Transverse colon (tissue), 4 donors: Measurements from ENCODE around the gene KCNAB2. TPM values are rescaled to one million over a fixed set of nuclear protein-coding genes. Genes with fewer than 3 reads are reported as not detected.

Source experiments
- DNase-seq: peaks from one replicate; pipeline ENCODE4 v3.0.0-alpha.2; 2019
- H3K27ac ChIP-seq, 4 donors: fragments of 200-600 bp; sonication (generic); 2 replicates each; pipeline ENCODE4 v1.5.1; 2016 to 2018; ENCODE audit warnings: inconsistent platforms in 4 of 4
- H3K27me3 ChIP-seq: fragments of 200-600 bp; sonication (generic); 2 replicates; pipeline ENCODE4 v1.5.1; 2017; ENCODE audit warnings: inconsistent platforms
- H3K36me3 ChIP-seq, 4 donors: fragments of 200-600 bp; sonication (generic); 2 replicates each; pipeline ENCODE4 v1.5.1; 2017 to 2019; ENCODE audit warnings: inconsistent platforms in 4 of 4
- H3K4me1 ChIP-seq, 4 donors: fragments of 200-600 bp; sonication (generic); 2 replicates each; pipeline ENCODE4 v1.5.1; 2017 to 2020; ENCODE audit warnings: inconsistent platforms in 4 of 4
- H3K4me3 ChIP-seq, 4 donors: fragments of 200-600 bp; sonication (generic); 1 replicate in 1 of 4; 2 replicates in 3 of 4; pipeline versions ENCODE4 v1.5.1 to v1.6.1; 2017 to 2019; ENCODE audit warnings: inconsistent platforms in 4 of 4
- H3K9me3 ChIP-seq, 2 donors: fragments of 200-600 bp; sonication (generic); 2 replicates each; pipeline ENCODE4 v1.5.1; 2017 to 2019; ENCODE audit warnings: inconsistent platforms in 2 of 2
- EP300 ChIP-seq: sonication (generic); formaldehyde crosslinking; IDR thresholded peaks from one replicate; pipeline ENCODE4 v1.6.1; 2017; ENCODE audit warnings: antibody characterized with exemption, low read depth
- POLR2A ChIP-seq: fragments of 450-650 bp; IDR thresholded peaks from one replicate; pipeline ENCODE4 v1.6.1; 2016; ENCODE audit warnings: antibody characterized with exemption, mild to moderate bottlenecking, moderate library complexity
- POLR2AphosphoS5 ChIP-seq, 3 donors: sonication (generic); formaldehyde crosslinking; IDR thresholded peaks; one replicate each; pipeline ENCODE4 v1.6.1; 2016; ENCODE audit warnings: antibody characterized with exemption in 3 of 3
- WGBS, 2 donors: methylation state at CpG; one replicate each; pipeline ENCODE4 v1.1.5; 2018; ENCODE audit warnings: low coverage in 1 of 2; 5-methylcytosine and 5-hydroxymethylcytosine counted together
- in situ Hi-C, 4 donors: fragments of 200-750 bp; cut with MboI; loops; one replicate each; pipeline versions ENCODE4 v1.15.0 to v1.15.1; 2017; ENCODE audit warnings: low sequenced_read_pairs in 3 of 4, low pct_ligation_motif_present in 1 of 4, low pct_unique_long_range_greater_than_20kb in 1 of 4
- intact Hi-C: fragments of 100-400 bp; cut with DNase I; formaldehyde crosslinking; loops from one replicate; pipeline ENCODE4 v1.15.1; 2023; ENCODE audit warnings: low total_unique reads
- total RNA-seq, 4 donors: library from RNA; depleted of rRNA; stranded (reverse); fragments of >200 nt; gene quantifications; one replicate each; pipeline ENCODE4 v1.1.0, GENCODE V29; 2016
- TF ChIP-seq, protein P1 (sequence below), 5 experiments: fragments of 200-600 bp in 3 of 5; fragments of 450-650 bp in 2 of 5; sonication (generic) in 3 of 5; IDR thresholded peaks; 1 replicate in 2 of 5; 2 replicates in 3 of 5; pipeline ENCODE4 v1.5.1; 2016 to 2017; ENCODE audit warnings: antibody characterized with exemption in 5 of 5, inconsistent platforms in 3 of 5, mild to moderate bottlenecking in 2 of 5, moderate library complexity in 1 of 5

Gene KCNAB2
- total RNA-seq, 4 donors from 2014 or later: 1.00 to 25.4 (median 7.9) TPM

DNA sequence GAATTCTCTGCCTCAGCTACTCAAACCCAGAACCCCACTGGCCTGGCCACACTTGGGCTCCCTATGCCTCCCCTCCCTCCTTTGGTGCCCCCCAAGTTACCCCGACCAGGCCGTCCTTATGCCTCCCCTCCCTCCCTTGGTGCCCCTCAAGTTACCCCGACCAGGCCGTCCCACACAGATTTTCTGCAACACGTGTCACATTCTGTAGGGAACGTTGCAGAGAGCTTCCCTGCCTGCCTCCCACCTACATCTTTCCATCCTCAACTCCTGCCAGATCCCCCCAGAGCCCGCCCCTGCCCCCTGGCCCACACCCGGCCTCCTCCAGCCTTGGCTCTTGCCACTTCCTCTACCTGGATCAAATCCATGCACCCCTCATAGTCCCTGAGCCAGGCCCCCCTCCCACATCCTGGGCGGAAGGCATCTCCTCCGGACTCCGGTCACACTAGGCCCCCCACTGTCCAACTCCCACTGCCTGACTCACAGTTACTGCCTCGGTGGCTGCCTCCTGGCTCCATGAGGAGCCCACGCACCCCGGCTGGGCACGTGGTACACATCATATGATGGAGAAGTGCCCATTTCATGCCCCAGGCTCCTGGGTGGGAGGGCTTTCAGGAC lies 41.2 kb downstream of the KCNAB2 start:
- Histone ChIP-seq H3K27ac (no peak overlapping the region), H3K4me3 (no peak overlapping the region), H3K9me3 (no peaks in the 10 kb centered on the region), H3K4me1 (peaks cover 0 to 18% (median 0%) of the 10 kb centered on the region in 4 donors), H3K27me3 (no peaks in the 10 kb centered on the region), H3K36me3 (no peaks in the 10 kb centered on the region)
- 58 to 88% methylated on average over 2 to 15 of the region's 15 CpGs for WGBS, 2 donors
- intact Hi-C loops (no loop called here), in situ Hi-C loops (no loop called here)
- TF ChIP-seq POLR2AphosphoS5 (IDR thresholded peaks at IDR 0.05): no peak
- TF ChIP-seq EP300: no peak
- TF ChIP-seq, protein P1, sequence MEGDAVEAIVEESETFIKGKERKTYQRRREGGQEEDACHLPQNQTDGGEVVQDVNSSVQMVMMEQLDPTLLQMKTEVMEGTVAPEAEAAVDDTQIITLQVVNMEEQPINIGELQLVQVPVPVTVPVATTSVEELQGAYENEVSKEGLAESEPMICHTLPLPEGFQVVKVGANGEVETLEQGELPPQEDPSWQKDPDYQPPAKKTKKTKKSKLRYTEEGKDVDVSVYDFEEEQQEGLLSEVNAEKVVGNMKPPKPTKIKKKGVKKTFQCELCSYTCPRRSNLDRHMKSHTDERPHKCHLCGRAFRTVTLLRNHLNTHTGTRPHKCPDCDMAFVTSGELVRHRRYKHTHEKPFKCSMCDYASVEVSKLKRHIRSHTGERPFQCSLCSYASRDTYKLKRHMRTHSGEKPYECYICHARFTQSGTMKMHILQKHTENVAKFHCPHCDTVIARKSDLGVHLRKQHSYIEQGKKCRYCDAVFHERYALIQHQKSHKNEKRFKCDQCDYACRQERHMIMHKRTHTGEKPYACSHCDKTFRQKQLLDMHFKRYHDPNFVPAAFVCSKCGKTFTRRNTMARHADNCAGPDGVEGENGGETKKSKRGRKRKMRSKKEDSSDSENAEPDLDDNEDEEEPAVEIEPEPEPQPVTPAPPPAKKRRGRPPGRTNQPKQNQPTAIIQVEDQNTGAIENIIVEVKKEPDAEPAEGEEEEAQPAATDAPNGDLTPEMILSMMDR (IDR thresholded peaks at IDR 0.05): no peak
- no peak for TF ChIP-seq POLR2A
- no peak for DNase-seq

DNA sequence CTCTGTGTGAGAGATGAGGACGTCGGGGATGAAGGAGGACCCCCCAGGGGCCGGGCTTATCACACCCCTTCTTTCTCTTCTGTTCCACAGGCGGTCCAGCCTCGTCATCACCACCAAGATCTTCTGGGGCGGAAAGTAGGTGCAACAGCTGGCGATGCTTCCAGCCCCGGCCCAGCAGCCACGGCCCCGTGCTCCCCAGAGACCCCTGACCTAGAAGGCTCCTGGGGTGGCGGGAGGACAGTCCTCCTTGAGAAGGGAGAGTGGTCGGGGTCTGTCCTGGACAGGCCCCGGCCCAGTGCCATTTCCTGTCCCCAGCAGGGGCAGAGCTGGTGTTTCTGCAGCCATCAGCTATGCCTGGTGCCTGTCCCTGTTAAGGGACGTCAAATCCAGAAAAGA lies 41.7 kb downstream of the KCNAB2 start:
- WGBS, 2 donors: 78% methylated on average over 14 of the region's 14 CpGs; no CpG with 5 or more reads in 1 of the 2 donors
- Histone ChIP-seq H3K36me3 (no peaks in the 10 kb centered on the region), H3K27me3 (no peaks in the 10 kb centered on the region), H3K4me3 (no peak overlapping the region), H3K27ac (no peak overlapping the region), H3K4me1 (peaks cover 0 to 12% (median 0%) of the 10 kb centered on the region in 4 donors), H3K9me3 (no peaks in the 10 kb centered on the region)
- TF ChIP-seq POLR2AphosphoS5 (IDR thresholded peaks at IDR 0.05) (no peak), POLR2A (no peak), EP300 (no peak)
- TF ChIP-seq, protein P1 (IDR thresholded peaks at IDR 0.05): no peak
- in situ Hi-C loops (no loop called here), intact Hi-C loops (no loop called here)
- DNase-seq: no peak

DNA sequence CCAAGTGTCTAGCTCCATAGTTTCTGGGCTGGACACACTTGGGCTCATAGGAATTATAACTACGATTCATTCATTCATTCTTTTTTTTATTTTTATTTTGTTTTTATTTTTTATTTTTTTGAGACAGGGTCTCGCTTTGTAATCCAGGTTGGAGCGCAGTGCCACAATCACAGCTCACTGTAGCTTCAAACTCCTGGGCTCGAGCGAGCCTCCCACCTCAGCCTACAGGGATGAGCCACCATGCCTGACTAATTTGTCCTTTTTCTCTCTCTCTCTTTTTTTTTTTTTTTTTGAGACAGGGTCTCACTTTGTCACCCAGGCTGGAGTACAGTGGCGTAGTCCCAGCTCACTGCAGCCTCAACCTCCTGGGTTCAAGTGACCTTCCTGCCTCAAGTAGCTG lies 42.3 kb downstream of the KCNAB2 start:
- WGBS, 2 donors: 96 to 97% methylated on average over 6 of the region's 6 CpGs
- H3K27ac ChIP-seq: no peak overlapping the region
- H3K36me3 ChIP-seq: no peaks in the 10 kb centered on the region
- peaks cover 0 to 7% (median 0%) of the 10 kb centered on the region in 4 donors for H3K4me1 ChIP-seq
- H3K4me3 ChIP-seq: no peak overlapping the region
- H3K9me3 ChIP-seq: no peaks in the 10 kb centered on the region
- H3K27me3 ChIP-seq: no peaks in the 10 kb centered on the region
- intact Hi-C loops (no loop called here), in situ Hi-C loops (no loop called here)
- DNase-seq: no peak
- TF ChIP-seq POLR2A (no peak), POLR2AphosphoS5 (IDR thresholded peaks at IDR 0.05) (no peak), EP300 (no peak)
- TF ChIP-seq, protein P1 (IDR thresholded peaks at IDR 0.05): no peak

DNA sequence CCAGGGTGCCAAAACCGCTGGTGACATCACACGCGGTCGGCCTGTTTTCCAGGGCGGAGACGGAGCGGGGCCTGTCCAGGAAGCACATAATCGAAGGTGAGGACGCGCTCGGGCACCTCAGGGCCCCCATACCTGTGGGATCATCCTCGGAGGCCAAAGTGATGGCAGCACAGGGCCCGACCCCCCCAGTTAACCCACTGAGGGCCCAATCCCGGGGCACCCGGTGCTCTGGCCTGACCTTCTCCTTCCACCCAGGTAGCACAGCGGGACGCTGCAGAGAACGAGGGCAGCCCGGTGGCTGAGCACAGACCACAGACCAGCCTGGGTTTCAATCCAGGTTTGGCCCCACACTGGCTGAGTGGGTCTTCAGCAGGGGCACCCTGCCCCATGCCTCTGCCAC lies 43.3 kb downstream of the KCNAB2 start:
- no peak overlapping the region for H3K27ac ChIP-seq
- no peak for TF ChIP-seq EP300
- no peak for TF ChIP-seq POLR2AphosphoS5 (IDR thresholded peaks at IDR 0.05)
- TF ChIP-seq, protein P1 (IDR thresholded peaks at IDR 0.05): no peak
- TF ChIP-seq POLR2A: no peak
- in situ Hi-C loops: no loop called here
- H3K36me3 ChIP-seq: no peaks in the 10 kb centered on the region
- intact Hi-C loops: no loop called here
- WGBS, 2 donors: 92% methylated on average over 18 of the region's 19 CpGs; no CpG with 5 or more reads in 1 of the 2 donors
- no peaks in the 10 kb centered on the region for H3K27me3 ChIP-seq
- no peaks in the 10 kb centered on the region for H3K4me1 ChIP-seq
- H3K4me3 ChIP-seq: no peak overlapping the region
- no peak for DNase-seq
- no peaks in the 10 kb centered on the region for H3K9me3 ChIP-seq
